ENCODE measurements around the gene GSE1.

- TF ChIP-seq CTCF (IDR thresholded peaks at IDR 0.05) (no peak), ZFX (IDR thresholded peaks at IDR 0.05; ENCODE audit: borderline replicate concordance) (no peak)
These were observed 24.1 kb downstream of the GSE1 start for GRCh38 chr16:85637061-85637807.
